Erythroblast (primary cell): ENCODE results near the gene PLD2.

ENCODE experiments used
- GATA1 ChIP-seq: IDR thresholded peaks from 2 replicates; pipeline ENCODE4 v1.6.1; 2011; ENCODE audit warnings: low read depth, mild to moderate bottlenecking, control low read depth, low read length, moderate library complexity
- POLR2A ChIP-seq: IDR thresholded peaks from 2 replicates; pipeline ENCODE4 v1.6.1; 2011; ENCODE audit warnings: mild to moderate bottlenecking, low read length

DNA sequence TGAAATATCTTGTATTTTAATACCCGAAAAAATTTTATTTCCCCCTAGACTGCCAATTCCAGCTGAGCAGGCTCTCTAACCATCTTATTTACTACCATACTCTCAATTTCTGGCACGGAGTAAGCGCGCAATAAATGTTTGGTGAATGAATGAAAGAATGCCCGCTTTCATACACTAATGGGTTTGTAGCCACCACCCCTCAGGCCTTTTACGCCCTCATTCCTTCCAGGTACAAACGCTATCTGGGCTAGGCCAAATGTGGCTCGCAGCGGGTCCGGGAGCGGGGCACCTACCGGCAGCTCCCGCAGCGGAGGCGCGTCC, 536 bp upstream of the PLD2 start:
- TF ChIP-seq POLR2A (no peak), GATA1 (no peak)
